ENCODE data around the gene TRAM2. TPM values are rescaled to one million over a fixed set of nuclear protein-coding genes. Genes with fewer than 3 reads are reported as not detected.

TRAM2 gene
- total RNA-seq, 6 experiments from 2014 or later = 16.1 to 24.8 (median 17.8) TPM

DNA sequence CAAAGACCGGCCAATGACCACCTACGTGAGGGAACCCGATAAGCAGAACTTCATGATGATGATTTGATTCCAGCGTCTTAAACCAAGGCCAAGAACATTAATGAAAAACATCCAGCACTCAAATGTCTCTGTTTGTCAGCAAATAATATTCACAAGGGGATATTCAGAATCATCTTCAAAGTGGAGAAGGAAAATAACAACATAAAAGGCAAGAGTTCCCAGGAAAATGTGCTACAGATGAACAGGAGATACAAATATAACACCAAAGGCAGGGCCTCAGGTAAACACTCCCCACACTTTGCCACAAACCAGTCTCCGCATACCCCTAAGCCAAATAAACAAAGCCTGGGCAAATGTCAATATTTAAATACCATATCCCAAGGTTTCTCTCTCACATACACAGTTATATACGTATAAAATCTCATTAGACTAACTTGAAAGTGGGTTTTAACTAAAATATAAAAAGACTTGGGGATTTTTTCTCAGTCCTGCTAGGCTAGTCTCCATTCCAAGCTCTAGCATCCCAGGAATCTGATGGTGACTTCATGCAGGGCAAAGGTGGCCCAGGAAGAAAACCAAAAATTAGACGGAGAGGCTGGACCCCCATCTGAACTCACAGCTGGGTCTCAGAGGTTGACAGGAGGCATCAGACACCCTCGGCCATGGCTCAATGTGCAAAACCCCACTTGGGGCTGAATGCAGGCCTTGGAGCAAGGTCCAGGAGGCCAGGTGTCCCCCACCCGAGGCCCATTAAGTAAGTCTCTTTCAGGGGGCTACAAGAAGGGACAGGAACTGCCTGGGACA is 32.1 kb downstream of the TRAM2 start:
- Histone ChIP-seq H3K27me3 (no peaks in the 10 kb centered on the region), H3K4me3 (no peak overlapping the region), H3K9me3 (no peaks in the 10 kb centered on the region), H3K36me3 (no peaks in the 10 kb centered on the region), H3K4me1 (peaks cover 0 to 63% (median 31%) of the 10 kb centered on the region in 4 donors), H3K27ac (peak overlapping the region; percentile 47 to 81 (median 69))
- intact Hi-C loops (cut with DNase I) = no loop called here
- DNase-seq (no peak), ATAC-seq (peak in 1 of 4 donors; percentile 5)
- WGBS (ENCODE audit: insufficient coverage, low coverage, low lambda C conversion rate, missing lambda C conversion rate) = 59% methylated on average over 8 of the region's 9 CpGs
- no peak for TF ChIP-seq POLR2A (IDR thresholded peaks at IDR 0.05)
- TF ChIP-seq, protein P1, sequence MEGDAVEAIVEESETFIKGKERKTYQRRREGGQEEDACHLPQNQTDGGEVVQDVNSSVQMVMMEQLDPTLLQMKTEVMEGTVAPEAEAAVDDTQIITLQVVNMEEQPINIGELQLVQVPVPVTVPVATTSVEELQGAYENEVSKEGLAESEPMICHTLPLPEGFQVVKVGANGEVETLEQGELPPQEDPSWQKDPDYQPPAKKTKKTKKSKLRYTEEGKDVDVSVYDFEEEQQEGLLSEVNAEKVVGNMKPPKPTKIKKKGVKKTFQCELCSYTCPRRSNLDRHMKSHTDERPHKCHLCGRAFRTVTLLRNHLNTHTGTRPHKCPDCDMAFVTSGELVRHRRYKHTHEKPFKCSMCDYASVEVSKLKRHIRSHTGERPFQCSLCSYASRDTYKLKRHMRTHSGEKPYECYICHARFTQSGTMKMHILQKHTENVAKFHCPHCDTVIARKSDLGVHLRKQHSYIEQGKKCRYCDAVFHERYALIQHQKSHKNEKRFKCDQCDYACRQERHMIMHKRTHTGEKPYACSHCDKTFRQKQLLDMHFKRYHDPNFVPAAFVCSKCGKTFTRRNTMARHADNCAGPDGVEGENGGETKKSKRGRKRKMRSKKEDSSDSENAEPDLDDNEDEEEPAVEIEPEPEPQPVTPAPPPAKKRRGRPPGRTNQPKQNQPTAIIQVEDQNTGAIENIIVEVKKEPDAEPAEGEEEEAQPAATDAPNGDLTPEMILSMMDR (IDR thresholded peaks at IDR 0.05) = no peak

DNA sequence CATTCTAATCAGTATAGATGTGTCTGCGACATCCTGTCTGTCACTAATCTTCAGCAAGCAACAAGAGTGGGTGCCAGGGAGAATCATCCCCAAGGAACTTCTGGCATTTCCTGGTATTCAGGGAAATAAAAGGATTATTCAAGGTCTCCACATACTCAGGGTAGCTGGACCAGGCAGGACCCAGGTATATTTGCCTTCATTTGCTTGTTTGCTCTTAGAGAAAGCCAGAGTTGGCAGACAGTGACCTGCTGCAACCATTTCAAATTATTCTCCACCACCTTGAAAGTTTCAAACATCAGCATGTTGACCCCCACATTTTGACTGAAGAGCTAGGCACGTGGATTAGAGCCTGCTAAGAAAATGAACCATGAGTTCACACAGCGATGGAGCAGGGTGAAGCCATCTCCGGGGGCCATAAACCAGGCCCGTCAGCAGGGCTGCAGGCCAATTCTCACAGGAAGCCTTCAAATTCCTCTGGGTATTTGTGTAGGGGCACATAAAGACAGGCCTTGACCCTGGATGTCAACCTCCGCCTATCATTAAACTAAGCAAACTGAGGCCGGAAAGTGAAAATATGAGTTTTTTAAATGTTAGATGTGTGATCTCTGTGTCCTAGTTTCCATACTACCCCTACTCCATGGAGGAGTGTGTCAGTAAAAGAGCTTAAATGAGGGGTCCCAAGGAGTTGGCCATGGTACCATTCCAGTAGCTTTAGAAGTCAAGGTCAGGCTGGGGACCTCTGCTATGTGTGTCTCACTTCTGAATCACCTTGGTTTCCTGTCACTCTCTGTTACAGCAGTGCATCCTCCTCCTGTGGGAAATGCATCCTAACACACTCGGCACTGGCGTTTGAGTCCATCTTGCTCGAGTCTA is 32.9 kb downstream of the TRAM2 start:
- H3K4me3 ChIP-seq = no peak overlapping the region
- no peaks in the 10 kb centered on the region for H3K9me3 ChIP-seq
- ATAC-seq = peak; percentile 45 to 73 (median 58)
- no peaks in the 10 kb centered on the region for H3K36me3 ChIP-seq
- H3K4me1 ChIP-seq = peaks cover 0 to 61% (median 31%) of the 10 kb centered on the region in 4 donors
- H3K27me3 ChIP-seq = no peaks in the 10 kb centered on the region
- 39% methylated on average over 10 of the region's 10 CpGs for WGBS (ENCODE audit: insufficient coverage, low coverage, low lambda C conversion rate, missing lambda C conversion rate)
- intact Hi-C loops (cut with DNase I) = no loop called here
- H3K27ac ChIP-seq = peak overlapping the region; percentile 47 to 81 (median 69)
- TF ChIP-seq POLR2A (IDR thresholded peaks at IDR 0.05) = no peak
- TF ChIP-seq, protein P1 (IDR thresholded peaks at IDR 0.05) = no peak
- no peak for DNase-seq

DNA sequence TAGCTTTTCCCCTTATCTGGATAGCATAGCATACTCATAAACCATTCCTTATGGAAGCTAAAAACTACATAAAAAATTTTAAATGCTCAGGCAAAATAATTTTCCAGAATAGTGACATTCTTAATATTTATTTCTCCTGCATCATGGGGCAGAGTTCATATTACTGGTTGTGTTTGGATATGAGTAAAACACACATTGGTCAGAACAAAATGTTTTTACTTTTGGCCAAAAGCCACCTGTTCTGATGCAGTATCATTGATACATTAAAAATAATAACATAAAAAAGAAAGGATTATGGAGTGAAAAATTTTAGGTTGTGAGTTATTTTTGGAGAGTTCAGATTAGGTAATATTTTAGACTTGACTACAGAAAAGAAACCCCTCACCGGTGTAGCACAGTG is 33.6 kb downstream of the TRAM2 start:
- Histone ChIP-seq H3K27ac (peak overlapping the region; percentile 47 to 81 (median 69)), H3K36me3 (no peaks in the 10 kb centered on the region), H3K4me3 (no peak overlapping the region), H3K9me3 (no peaks in the 10 kb centered on the region), H3K4me1 (peaks cover 0 to 54% (median 29%) of the 10 kb centered on the region in 4 donors), H3K27me3 (no peaks in the 10 kb centered on the region)
- ATAC-seq (peak; percentile 28 to 64 (median 46)), DNase-seq (no peak)
- intact Hi-C loops (cut with DNase I) = no loop called here
- TF ChIP-seq, protein P1 (IDR thresholded peaks at IDR 0.05) = no peak
- no peak for TF ChIP-seq POLR2A (IDR thresholded peaks at IDR 0.05)
- WGBS (ENCODE audit: insufficient coverage, low coverage, low lambda C conversion rate, missing lambda C conversion rate) = 14% methylated on average over 1 of the region's 1 CpG

DNA sequence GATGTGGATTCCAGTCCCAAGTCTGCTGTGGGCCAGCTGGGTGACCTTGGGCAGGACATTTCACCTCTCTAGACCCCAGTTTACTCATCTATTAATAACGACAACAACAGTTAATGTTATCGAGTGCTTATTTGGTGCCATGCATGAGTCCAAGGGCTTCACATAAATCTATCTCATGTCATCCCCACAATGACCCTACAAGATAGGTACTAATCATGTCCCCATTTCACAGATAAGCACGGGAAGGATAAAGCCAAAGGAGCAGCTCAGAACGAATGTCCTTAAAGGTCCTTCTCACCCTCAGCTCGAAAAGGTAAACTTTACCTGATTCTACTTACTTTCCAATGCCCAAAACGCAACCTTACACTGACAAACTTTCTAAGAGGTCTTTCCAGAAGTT is 35.7 kb downstream of the TRAM2 start:
- Histone ChIP-seq H3K27me3 (no peaks in the 10 kb centered on the region), H3K4me1 (peaks cover 0 to 41% (median 21%) of the 10 kb centered on the region in 4 donors), H3K9me3 (no peaks in the 10 kb centered on the region), H3K36me3 (no peaks in the 10 kb centered on the region), H3K4me3 (no peak overlapping the region), H3K27ac (no peak overlapping the region)
- ATAC-seq = no peak
- intact Hi-C loops (cut with DNase I) = no loop called here
- no peak for DNase-seq
- WGBS (ENCODE audit: insufficient coverage, low coverage, low lambda C conversion rate, missing lambda C conversion rate) = 70% methylated on average over 6 of the region's 6 CpGs
- no peak for TF ChIP-seq POLR2A (IDR thresholded peaks at IDR 0.05)
- TF ChIP-seq, protein P1 (IDR thresholded peaks at IDR 0.05) = no peak

All from right lobe of liver (tissue), 6 donors.